Measurements from ENCODE around the gene ADAMTSL3. TPM values are rescaled to one million over a fixed set of nuclear protein-coding genes. Genes with fewer than 3 reads are reported as not detected.
"Not testable (repeated sequence)": the region's sequence is repeated elsewhere in the genome, so short reads cannot be mapped to it uniquely, and the experiment has no call there.

The ADAMTSL3 gene
- total RNA-seq, 1 donor from 2014 or later, result 0.67 TPM

- H3K36me3 ChIP-seq (ENCODE audit: control insufficient read depth, insufficient read depth, low read length), result no peaks in the 10 kb centered on the region
- no peaks in the 10 kb centered on the region for H3K27me3 ChIP-seq (ENCODE audit: control insufficient read depth, insufficient read depth, low read length)
- TF ChIP-seq CTCF (IDR thresholded peaks at IDR 0.05; ENCODE audit: insufficient read depth, low read length, poor library complexity, severe bottlenecking), result peak; percentile 46
- no peak for DNase-seq (ENCODE audit: low read depth)
- no peak overlapping the region for H3K4me3 ChIP-seq (ENCODE audit: low read depth, low read length)
Observed at GRCh38 chr15:84034578-84035398, 380.9 kb downstream of the ADAMTSL3 start.

- DNase-seq (ENCODE audit: low read depth), result peak; percentile 29
- Histone ChIP-seq H3K36me3 (ENCODE audit: control insufficient read depth, insufficient read depth, low read length) (no peaks in the 10 kb centered on the region), H3K4me3 (ENCODE audit: low read depth, low read length) (no peak overlapping the region), H3K27me3 (ENCODE audit: control insufficient read depth, insufficient read depth, low read length) (no peaks in the 10 kb centered on the region)
- peak; percentile 65 for TF ChIP-seq CTCF (IDR thresholded peaks at IDR 0.05; ENCODE audit: insufficient read depth, low read length, poor library complexity, severe bottlenecking)
Observed at GRCh38 chr15:84035399-84035766, 381.5 kb downstream of the ADAMTSL3 start.

- H3K27me3 ChIP-seq (ENCODE audit: control insufficient read depth, insufficient read depth, low read length), result no peaks in the 10 kb centered on the region
- no peaks in the 10 kb centered on the region for H3K36me3 ChIP-seq (ENCODE audit: control insufficient read depth, insufficient read depth, low read length)
- no peak for TF ChIP-seq CTCF (IDR thresholded peaks at IDR 0.05; ENCODE audit: insufficient read depth, low read length, poor library complexity, severe bottlenecking)
- no peak overlapping the region for H3K4me3 ChIP-seq (ENCODE audit: low read depth, low read length)
- no peak for DNase-seq (ENCODE audit: low read depth)
Observed at GRCh38 chr15:84037301-84037700, 383.4 kb downstream of the ADAMTSL3 start.

GRCh38 chr15:84042434-84043056, 388.6 kb downstream of the ADAMTSL3 start:
- H3K36me3 ChIP-seq (ENCODE audit: control insufficient read depth, insufficient read depth, low read length); H3K27me3 ChIP-seq (ENCODE audit: control insufficient read depth, insufficient read depth, low read length); H3K4me3 ChIP-seq (ENCODE audit: low read depth, low read length); DNase-seq (ENCODE audit: low read depth): not testable (repeated sequence)

- H3K4me3 ChIP-seq (ENCODE audit: low read depth, low read length), result no peak overlapping the region
- DNase-seq (ENCODE audit: low read depth), result no peak
- no peaks in the 10 kb centered on the region for H3K36me3 ChIP-seq (ENCODE audit: control insufficient read depth, insufficient read depth, low read length)
- no peaks in the 10 kb centered on the region for H3K27me3 ChIP-seq (ENCODE audit: control insufficient read depth, insufficient read depth, low read length)
- TF ChIP-seq CTCF (IDR thresholded peaks at IDR 0.05; ENCODE audit: insufficient read depth, low read length, poor library complexity, severe bottlenecking), result no peak
Observed at GRCh38 chr15:84046064-84046637, 392.2 kb downstream of the ADAMTSL3 start.

- H3K4me3 ChIP-seq (ENCODE audit: low read depth, low read length); H3K36me3 ChIP-seq (ENCODE audit: control insufficient read depth, insufficient read depth, low read length); H3K27me3 ChIP-seq (ENCODE audit: control insufficient read depth, insufficient read depth, low read length); DNase-seq (ENCODE audit: low read depth): not testable (repeated sequence)
Observed at GRCh38 chr15:84049480-84049879, 395.6 kb downstream of the ADAMTSL3 start.
